MM.1S (cell line): Measurements from ENCODE around the gene LRRC8D.

Source experiments
- DNase-seq: peaks from one replicate; pipeline ENCODE4 v3.0.0-alpha.2; 2015
- H2AFZ ChIP-seq: fragments of 300-600 bp; sonication (generic); 2 replicates; pipeline ENCODE4 v1.6.0; 2016; ENCODE audit warnings: antibody characterized with exemption, low read length
- H3F3A ChIP-seq: fragments of 300-600 bp; sonication (generic); 2 replicates; pipeline ENCODE4 v1.6.1; 2016; ENCODE audit warnings: mild to moderate bottlenecking, antibody characterized with exemption, low read length, moderate library complexity, mixed read lengths; ENCODE audit not compliant: insufficient read depth
- H3K27ac ChIP-seq: fragments of 300-600 bp; sonication (generic); 2 replicates; pipeline ENCODE4 v1.5.1; 2016; ENCODE audit warnings: mild to moderate bottlenecking, low read length
- H3K27me3 ChIP-seq: fragments of 300-600 bp; sonication (generic); replicated peaks from 2 replicates; pipeline ENCODE4 v1.6.0; 2016; ENCODE audit warnings: low read length; ENCODE audit not compliant: insufficient read depth
- H3K36me3 ChIP-seq: fragments of 300-600 bp; sonication (generic); replicated peaks from 2 replicates; pipeline ENCODE4 v1.6.1; 2016; ENCODE audit warnings: mild to moderate bottlenecking, low read length, mixed read lengths; ENCODE audit not compliant: insufficient read depth
- H3K4me1 ChIP-seq: fragments of 300-600 bp; sonication (generic); 2 replicates; pipeline ENCODE4 v1.6.1; 2016; ENCODE audit warnings: low read length, mixed read lengths
- H3K4me2 ChIP-seq: fragments of 300-600 bp; sonication (generic); 2 replicates; pipeline ENCODE4 v1.6.0; 2016; ENCODE audit warnings: low read depth, low read length
- H3K4me3 ChIP-seq: fragments of 300-600 bp; sonication (generic); 2 replicates; pipeline ENCODE4 v1.5.1; 2016; ENCODE audit warnings: low read length, mixed read lengths
- H3K79me2 ChIP-seq: fragments of 300-600 bp; sonication (generic); 2 replicates; pipeline ENCODE4 v1.6.1; 2016; ENCODE audit warnings: mixed run types, low read length, mixed read lengths
- H3K9ac ChIP-seq: fragments of 300-600 bp; sonication (generic); 2 replicates; pipeline ENCODE4 v1.6.1; 2016; ENCODE audit warnings: low read length, mixed read lengths
- H3K9me2 ChIP-seq: fragments of 300-600 bp; sonication (generic); replicated peaks from 2 replicates; pipeline ENCODE4 v1.6.1; 2016; ENCODE audit warnings: mild to moderate bottlenecking, low read length, mixed read lengths; ENCODE audit not compliant: insufficient read depth
- H3K9me3 ChIP-seq: fragments of 300-600 bp; sonication (generic); replicated peaks from 2 replicates; pipeline ENCODE4 v1.6.1; 2016; ENCODE audit warnings: mild to moderate bottlenecking, low read length, mixed read lengths; ENCODE audit not compliant: insufficient read depth
- H4K20me1 ChIP-seq: fragments of 300-600 bp; sonication (generic); 2 replicates; pipeline ENCODE4 v1.6.1; 2016; ENCODE audit warnings: mild to moderate bottlenecking, low read length, moderate library complexity, mixed read lengths; ENCODE audit not compliant: insufficient read depth
- EZH2 ChIP-seq: fragments of 300-600 bp; sonication (generic); optimal IDR thresholded peaks from 2 replicates; pipeline ENCODE3; 2017; ENCODE audit warnings: low read depth, mild to moderate bottlenecking, antibody characterized with exemption, low read length, mixed read lengths
- EZH2phosphoT487 ChIP-seq: fragments of 300-600 bp; sonication (generic); IDR thresholded peaks from 2 replicates; pipeline ENCODE4 v1.6.1; 2018; ENCODE audit warnings: antibody characterized with exemption, low read length
- TF ChIP-seq, protein P1 (sequence below): fragments of 300-600 bp; sonication (generic); IDR thresholded peaks from 2 replicates; pipeline ENCODE4 v1.5.1; 2016; ENCODE audit warnings: antibody characterized with exemption, low read length, mixed read lengths

Gene LRRC8D

DNA sequence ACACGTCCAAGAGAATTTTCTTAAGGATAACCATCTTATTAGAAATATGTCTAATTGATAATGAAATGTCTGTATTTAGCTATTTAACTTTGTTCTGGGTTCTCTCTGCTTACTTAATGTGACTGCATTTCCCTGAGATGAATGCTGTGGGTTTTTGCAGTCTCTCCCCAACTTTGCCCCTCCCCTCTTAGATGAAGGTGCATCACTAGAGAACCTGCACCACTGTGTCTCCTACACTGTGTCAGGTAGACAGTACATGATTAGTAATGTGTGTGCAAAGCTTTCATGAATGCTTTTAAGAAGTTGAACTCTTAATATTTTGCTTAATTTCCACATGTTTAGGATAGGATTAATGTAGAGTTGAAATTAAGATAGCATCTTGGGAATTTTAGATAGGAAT is 51.7 kb downstream of the LRRC8D start:
- no peaks in the 10 kb centered on the region for H3K9me3 ChIP-seq
- DNase-seq = no peak
- H3K79me2 ChIP-seq = no peaks in the 10 kb centered on the region
- no peak overlapping the region for H3K27ac ChIP-seq
- no peaks in the 10 kb centered on the region for H3F3A ChIP-seq
- H3K27me3 ChIP-seq = no peaks in the 10 kb centered on the region
- no peak overlapping the region for H3K9ac ChIP-seq
- H3K9me2 ChIP-seq = no peaks in the 10 kb centered on the region
- no peaks in the 10 kb centered on the region for H3K4me1 ChIP-seq
- no peak overlapping the region for H3K4me3 ChIP-seq
- no peak overlapping the region for H3K4me2 ChIP-seq
- no peaks in the 10 kb centered on the region for H4K20me1 ChIP-seq
- no peaks in the 10 kb centered on the region for H3K36me3 ChIP-seq
- TF ChIP-seq EZH2 = no peak
- TF ChIP-seq EZH2phosphoT487 = no peak
- TF ChIP-seq, protein P1, sequence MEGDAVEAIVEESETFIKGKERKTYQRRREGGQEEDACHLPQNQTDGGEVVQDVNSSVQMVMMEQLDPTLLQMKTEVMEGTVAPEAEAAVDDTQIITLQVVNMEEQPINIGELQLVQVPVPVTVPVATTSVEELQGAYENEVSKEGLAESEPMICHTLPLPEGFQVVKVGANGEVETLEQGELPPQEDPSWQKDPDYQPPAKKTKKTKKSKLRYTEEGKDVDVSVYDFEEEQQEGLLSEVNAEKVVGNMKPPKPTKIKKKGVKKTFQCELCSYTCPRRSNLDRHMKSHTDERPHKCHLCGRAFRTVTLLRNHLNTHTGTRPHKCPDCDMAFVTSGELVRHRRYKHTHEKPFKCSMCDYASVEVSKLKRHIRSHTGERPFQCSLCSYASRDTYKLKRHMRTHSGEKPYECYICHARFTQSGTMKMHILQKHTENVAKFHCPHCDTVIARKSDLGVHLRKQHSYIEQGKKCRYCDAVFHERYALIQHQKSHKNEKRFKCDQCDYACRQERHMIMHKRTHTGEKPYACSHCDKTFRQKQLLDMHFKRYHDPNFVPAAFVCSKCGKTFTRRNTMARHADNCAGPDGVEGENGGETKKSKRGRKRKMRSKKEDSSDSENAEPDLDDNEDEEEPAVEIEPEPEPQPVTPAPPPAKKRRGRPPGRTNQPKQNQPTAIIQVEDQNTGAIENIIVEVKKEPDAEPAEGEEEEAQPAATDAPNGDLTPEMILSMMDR = no peak
- H2AFZ ChIP-seq = no peak overlapping the region

DNA sequence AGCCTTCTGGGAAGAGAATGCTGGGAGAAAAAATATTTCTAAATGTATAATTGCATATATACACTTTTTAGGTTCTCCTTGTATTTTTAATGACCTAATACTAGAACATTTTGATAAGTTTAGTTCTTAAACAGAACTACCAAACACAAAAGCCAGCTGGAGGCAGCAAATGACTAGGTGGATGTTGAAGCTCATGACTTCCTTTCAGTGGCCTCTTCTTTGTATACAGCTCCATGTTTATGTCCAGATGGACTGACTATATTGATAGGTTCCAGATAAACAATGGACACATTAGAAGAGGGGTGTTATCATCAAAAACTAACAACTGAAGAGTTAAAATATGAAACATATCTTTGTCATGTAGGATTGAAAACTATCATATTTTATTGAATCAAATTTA is 52.5 kb downstream of the LRRC8D start:
- no peak for DNase-seq
- Histone ChIP-seq H3K4me2 (no peak overlapping the region), H3K4me3 (no peak overlapping the region), H3K4me1 (no peaks in the 10 kb centered on the region), H3K27ac (no peak overlapping the region), H3K36me3 (no peaks in the 10 kb centered on the region), H3K9me3 (no peaks in the 10 kb centered on the region), H3K27me3 (no peaks in the 10 kb centered on the region), H3K79me2 (no peaks in the 10 kb centered on the region), H3F3A (no peaks in the 10 kb centered on the region), H3K9ac (no peak overlapping the region), H3K9me2 (no peaks in the 10 kb centered on the region), H4K20me1 (no peaks in the 10 kb centered on the region), H2AFZ (no peak overlapping the region)
- no peak for TF ChIP-seq EZH2phosphoT487
- TF ChIP-seq EZH2 = no peak
- TF ChIP-seq, protein P1 = no peak

DNA sequence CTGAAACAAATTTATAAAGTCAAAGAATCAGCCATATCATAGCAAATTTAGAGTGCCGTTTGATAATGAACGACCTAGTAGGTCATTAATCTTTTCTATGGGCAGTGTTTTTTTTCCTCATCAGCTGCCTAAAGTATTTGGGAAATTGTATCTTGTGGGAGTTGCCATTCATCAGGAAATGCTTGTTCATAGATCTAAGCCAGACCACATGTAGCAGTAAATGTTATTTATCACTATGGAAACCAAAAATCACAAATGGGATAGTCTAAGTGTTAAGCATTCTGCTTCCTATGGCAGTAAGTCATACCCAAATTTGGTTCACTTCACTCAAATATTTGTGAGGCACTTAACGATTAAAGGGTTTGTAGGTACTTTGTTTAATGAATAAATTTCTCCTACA is 52.9 kb downstream of the LRRC8D start:
- Histone ChIP-seq H3K27ac (no peak overlapping the region), H3K4me3 (no peak overlapping the region), H3K36me3 (no peaks in the 10 kb centered on the region), H4K20me1 (no peaks in the 10 kb centered on the region), H3K9me3 (no peaks in the 10 kb centered on the region), H3K27me3 (no peaks in the 10 kb centered on the region), H3F3A (no peaks in the 10 kb centered on the region), H3K79me2 (no peaks in the 10 kb centered on the region), H3K9me2 (no peaks in the 10 kb centered on the region), H3K4me2 (no peak overlapping the region), H3K4me1 (no peaks in the 10 kb centered on the region), H3K9ac (no peak overlapping the region), H2AFZ (no peak overlapping the region)
- TF ChIP-seq, protein P1 = no peak
- TF ChIP-seq EZH2 (no peak), EZH2phosphoT487 (no peak)
- no peak for DNase-seq
